GM12878 (cell line): ENCODE results near the gene NOS1AP.

Source experiments
- EP300 ChIP-seq, 2 experiments: fragments of 150-350 bp in 1 of 2; IDR thresholded peaks; 2 replicates each; pipeline ENCODE4 v1.6.1; 2011 to 2012; ENCODE audit warnings: low read depth in 2 of 2, low read length in 2 of 2, borderline replicate concordance in 1 of 2, improper control_type of control experiment in 1 of 2, inconsistent platforms in 1 of 2; ENCODE audit not compliant: control insufficient read depth in 1 of 2
- ESRRA ChIP-seq: IDR thresholded peaks from 2 replicates; pipeline ENCODE4 v1.6.1; 2012; ENCODE audit warnings: mild to moderate bottlenecking, low read length, improper control_type of control experiment
- GABPA ChIP-seq: IDR thresholded peaks from 2 replicates; pipeline ENCODE4 v1.6.1; 2014; ENCODE audit warnings: antibody characterized with exemption, low read depth, mild to moderate bottlenecking, inconsistent platforms
- ZNF24 ChIP-seq: fragments of 450-650 bp; IDR thresholded peaks from 2 replicates; pipeline ENCODE4 v1.6.1; 2017; ENCODE audit warnings: antibody characterized with exemption, mild to moderate bottlenecking
- TF ChIP-seq, protein P1 (sequence below), 3 experiments: IDR thresholded peaks in 2 of 3; conservative IDR thresholded peaks in 1 of 3; 2 replicates each; pipeline ENCODE4 v1.5.1; 2011; ENCODE audit warnings: low read depth in 3 of 3, low read length in 3 of 3, mild to moderate bottlenecking in 3 of 3, control low read depth in 2 of 3, moderate library complexity in 2 of 3, inconsistent platforms in 1 of 3, mixed read lengths in 1 of 3; ENCODE audit not compliant: control insufficient read depth in 2 of 3, insufficient read depth in 1 of 3; ENCODE audit errors: extremely low read depth in 1 of 3

DNA sequence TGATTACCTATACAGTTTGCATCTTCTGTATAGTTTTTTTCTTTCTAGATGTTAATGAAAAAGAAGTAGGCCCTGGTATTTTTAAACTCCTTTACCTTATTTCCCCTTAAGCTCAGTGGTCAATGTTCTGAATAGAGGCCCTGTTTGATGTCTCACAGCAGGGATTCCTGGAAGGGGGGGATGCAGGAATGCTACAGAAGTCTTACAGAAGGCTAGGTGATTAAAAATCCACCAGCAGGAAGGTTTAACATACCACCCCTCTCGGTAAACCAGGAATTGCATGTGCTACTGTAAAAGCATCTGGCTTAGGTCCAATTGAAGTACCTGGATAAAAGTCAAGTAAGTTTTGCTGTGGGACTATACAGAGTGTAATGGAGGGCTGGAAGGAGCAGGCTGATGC lies 78.3 kb downstream of the NOS1AP start:
- TF ChIP-seq ESRRA (no peak), GABPA (no peak), EP300 (IDR thresholded peaks at IDR 0.05; ENCODE audit: borderline replicate concordance in 1 of 2, control insufficient read depth in 1 of 2, low read depth in 2 of 2, low read length in 2 of 2) (no peak), ZNF24 (no peak)
- TF ChIP-seq, protein P1, sequence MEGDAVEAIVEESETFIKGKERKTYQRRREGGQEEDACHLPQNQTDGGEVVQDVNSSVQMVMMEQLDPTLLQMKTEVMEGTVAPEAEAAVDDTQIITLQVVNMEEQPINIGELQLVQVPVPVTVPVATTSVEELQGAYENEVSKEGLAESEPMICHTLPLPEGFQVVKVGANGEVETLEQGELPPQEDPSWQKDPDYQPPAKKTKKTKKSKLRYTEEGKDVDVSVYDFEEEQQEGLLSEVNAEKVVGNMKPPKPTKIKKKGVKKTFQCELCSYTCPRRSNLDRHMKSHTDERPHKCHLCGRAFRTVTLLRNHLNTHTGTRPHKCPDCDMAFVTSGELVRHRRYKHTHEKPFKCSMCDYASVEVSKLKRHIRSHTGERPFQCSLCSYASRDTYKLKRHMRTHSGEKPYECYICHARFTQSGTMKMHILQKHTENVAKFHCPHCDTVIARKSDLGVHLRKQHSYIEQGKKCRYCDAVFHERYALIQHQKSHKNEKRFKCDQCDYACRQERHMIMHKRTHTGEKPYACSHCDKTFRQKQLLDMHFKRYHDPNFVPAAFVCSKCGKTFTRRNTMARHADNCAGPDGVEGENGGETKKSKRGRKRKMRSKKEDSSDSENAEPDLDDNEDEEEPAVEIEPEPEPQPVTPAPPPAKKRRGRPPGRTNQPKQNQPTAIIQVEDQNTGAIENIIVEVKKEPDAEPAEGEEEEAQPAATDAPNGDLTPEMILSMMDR (IDR thresholded peaks at IDR 0.05 in 2 of 3, conservative IDR thresholded peaks at IDR 0.05 in 1 of 3; ENCODE audit: control insufficient read depth in 2 of 3, extremely low read depth in 1 of 3, insufficient read depth in 1 of 3, low read depth in 3 of 3, low read length in 3 of 3): no peak
